ENCODE measurements around the gene HACD3. TPM values are rescaled to one million over a fixed set of nuclear protein-coding genes. Genes with fewer than 3 reads are reported as not detected.
A peak's percentile ranks its signal among the peaks of the same experiment; 100 is the strongest.

The HACD3 gene
- total and polyA plus RNA-seq, 8 donors, result 7.0 to 128 (median 18.9) TPM

GRCh38 chr15:65587094-65587493 lies 56.8 kb downstream of the HACD3 start:
- no peak for TF ChIP-seq EP300 (IDR thresholded peaks at IDR 0.05)
- no peak for TF ChIP-seq POLR2AphosphoS5 (IDR thresholded peaks at IDR 0.05)
- no peak for TF ChIP-seq CTCF (IDR thresholded peaks at IDR 0.05)
- TF ChIP-seq POLR2A (IDR thresholded peaks at IDR 0.05), result no peak
- WGBS, 5 donors, result 93 to 100% (median 100%) methylated on average over 1 of the region's 1 CpG
- no peak for DNase-seq
- Histone ChIP-seq H3K9me3 (no peaks in the 10 kb centered on the region), H3K27me3 (no peaks in the 10 kb centered on the region), H3K27ac (no peak overlapping the region), H3K36me3 (peaks cover 20 to 100% (median 99%) of the 10 kb centered on the region in 4 donors), H3K4me1 (no peaks in the 10 kb centered on the region), H3K4me3 (no peak overlapping the region)
- intact Hi-C loops (cut with DNase I; ENCODE audit: low total_unique reads), result no loop called here

- Histone ChIP-seq H3K9me3 (no peaks in the 10 kb centered on the region), H3K4me1 (no peaks in the 10 kb centered on the region), H3K36me3 (peaks cover 37 to 96% (median 94%) of the 10 kb centered on the region in 4 donors), H3K27me3 (no peaks in the 10 kb centered on the region), H3K4me3 (no peak overlapping the region), H3K27ac (no peak overlapping the region)
- peak in 1 of 2 donors; percentile 53 for DNase-seq
- peak in 1 of 7 experiments; percentile 5 for TF ChIP-seq CTCF (IDR thresholded peaks at IDR 0.05)
- TF ChIP-seq EP300 (IDR thresholded peaks at IDR 0.05), result no peak
- 49 to 66% (median 56%) methylated on average over 3 of the region's 3 CpGs for WGBS, 5 donors
- intact Hi-C loops (cut with DNase I; ENCODE audit: low total_unique reads), result no loop called here
These were observed 65.7 kb downstream of the HACD3 start for GRCh38 chr15:65595960-65596359.

GRCh38 chr15:65598468-65598867 lies 68.2 kb downstream of the HACD3 start:
- H3K27ac ChIP-seq, result no peak overlapping the region
- H3K9me3 ChIP-seq, result no peaks in the 10 kb centered on the region
- peaks cover 30 to 96% (median 94%) of the 10 kb centered on the region in 4 donors for H3K36me3 ChIP-seq
- no peaks in the 10 kb centered on the region for H3K4me1 ChIP-seq
- TF ChIP-seq POLR2AphosphoS5 (IDR thresholded peaks at IDR 0.05) (no peak), CTCF (IDR thresholded peaks at IDR 0.05) (no peak), POLR2A (IDR thresholded peaks at IDR 0.05) (no peak), EP300 (IDR thresholded peaks at IDR 0.05) (no peak)
- 91 to 99% (median 97%) methylated on average over 2 of the region's 2 CpGs for WGBS, 5 donors
- intact Hi-C loops (cut with DNase I; ENCODE audit: low total_unique reads), result no loop called here
- H3K27me3 ChIP-seq, result no peaks in the 10 kb centered on the region
- no peak overlapping the region for H3K4me3 ChIP-seq
- no peak for DNase-seq

GRCh38 chr15:65599677-65600076 lies 69.4 kb downstream of the HACD3 start:
- Histone ChIP-seq H3K36me3 (peaks cover 29 to 96% (median 94%) of the 10 kb centered on the region in 4 donors), H3K27ac (no peak overlapping the region), H3K9me3 (no peaks in the 10 kb centered on the region), H3K4me3 (no peak overlapping the region), H3K27me3 (no peaks in the 10 kb centered on the region), H3K4me1 (no peaks in the 10 kb centered on the region)
- TF ChIP-seq POLR2AphosphoS5 (IDR thresholded peaks at IDR 0.05) (no peak), POLR2A (IDR thresholded peaks at IDR 0.05) (no peak), CTCF (IDR thresholded peaks at IDR 0.05) (no peak), EP300 (IDR thresholded peaks at IDR 0.05) (no peak)
- 92 to 96% (median 94%) methylated on average over 5 of the region's 5 CpGs for WGBS, 5 donors
- no peak for DNase-seq
- intact Hi-C loops (cut with DNase I; ENCODE audit: low total_unique reads), result no loop called here
